ENCODE data around the gene STAC3.

Gene STAC3

DNA sequence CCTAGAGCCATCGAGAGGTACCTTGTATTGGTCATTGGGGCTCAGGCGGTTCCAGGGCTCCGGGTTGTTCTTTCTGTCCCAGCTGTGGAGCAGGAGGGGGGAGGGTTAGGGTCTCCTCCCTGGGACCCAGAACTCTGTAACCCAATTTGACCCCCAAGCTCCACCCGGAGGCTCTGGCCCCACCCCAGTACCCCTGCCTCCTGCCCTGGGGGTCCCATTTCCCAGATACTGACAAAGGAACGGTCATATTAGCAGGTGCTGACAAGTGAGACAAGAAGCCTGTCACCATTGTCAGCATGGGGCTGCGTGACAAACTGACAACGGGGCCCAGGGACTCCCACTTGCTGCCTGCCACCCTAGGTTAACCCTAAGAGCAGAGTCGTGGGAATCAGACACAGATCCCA is 15.3 kb downstream of the STAC3 start:
- DNase-seq = no peak

DNA sequence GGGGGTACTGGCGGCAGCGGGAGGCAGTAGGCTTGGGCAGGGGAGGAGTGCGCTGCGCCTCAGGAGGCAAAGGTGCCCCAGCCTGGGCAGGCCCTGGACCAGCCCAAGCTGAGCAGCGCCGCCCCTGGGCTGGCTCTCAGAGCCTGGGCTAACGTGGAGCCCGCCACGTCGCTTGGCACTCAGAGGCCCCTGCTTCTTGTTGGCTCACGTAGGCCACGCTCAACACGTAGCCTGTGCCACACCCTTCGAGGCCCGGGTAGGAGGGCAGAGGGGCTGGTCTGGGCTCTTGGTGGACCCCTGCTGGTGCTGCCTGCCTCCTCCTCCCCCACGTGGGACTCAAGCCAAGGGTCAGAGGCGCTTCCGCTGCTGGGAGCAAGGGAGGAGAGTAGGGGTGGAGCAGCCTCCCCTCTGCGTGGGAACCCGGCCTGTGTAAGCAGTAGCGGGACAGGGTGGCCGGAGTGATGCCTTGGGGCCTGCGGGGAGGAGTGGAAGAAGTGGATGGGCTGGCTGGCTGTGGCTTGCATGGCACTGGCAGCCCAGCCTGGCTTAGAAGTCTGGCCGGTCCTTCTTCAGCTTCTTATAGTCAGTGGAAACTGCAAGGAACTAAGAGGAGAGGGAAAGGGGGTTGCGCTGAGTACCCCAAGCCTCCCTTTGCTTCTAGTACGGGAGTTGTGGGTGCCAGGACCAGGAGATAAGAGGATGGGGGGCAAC is 15.8 kb downstream of the STAC3 start:
- peak; percentile 65 for DNase-seq

DNA sequence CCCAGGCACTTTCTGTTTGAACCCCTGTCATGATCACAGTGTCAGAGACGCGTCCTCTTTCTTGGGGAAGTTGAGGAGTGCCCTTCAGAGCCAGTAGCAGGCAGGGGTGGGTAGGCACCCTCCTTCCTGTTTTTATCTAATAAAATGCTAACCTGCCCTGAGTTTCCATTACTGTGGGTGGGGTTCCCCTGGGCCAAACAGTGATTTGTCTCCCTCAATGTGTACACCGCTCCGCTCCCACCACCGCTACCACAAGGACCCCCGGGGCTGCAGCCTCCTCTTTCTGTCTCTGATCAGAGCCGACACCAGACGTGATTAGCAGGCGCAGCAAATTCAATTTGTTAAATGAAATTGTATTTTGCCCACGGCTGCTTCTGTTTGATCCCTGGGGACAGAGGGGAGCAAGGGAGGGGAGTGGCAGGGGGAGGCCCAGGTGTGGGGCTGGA is 16.4 kb downstream of the STAC3 start:
- no peak for DNase-seq

DNA sequence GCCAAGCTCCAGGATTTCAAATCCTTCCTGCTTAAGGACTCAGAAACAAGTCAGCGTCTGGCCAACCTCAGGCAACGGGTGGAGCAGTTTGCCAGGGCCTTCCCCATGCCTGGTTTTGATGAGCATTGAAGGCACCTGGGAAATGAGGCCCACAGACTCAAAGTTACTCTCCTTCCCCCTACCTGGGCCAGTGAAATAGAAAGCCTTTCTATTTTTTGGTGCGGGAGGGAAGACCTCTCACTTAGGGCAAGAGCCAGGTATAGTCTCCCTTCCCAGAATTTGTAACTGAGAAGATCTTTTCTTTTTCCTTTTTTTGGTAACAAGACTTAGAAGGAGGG is 16.8 kb downstream of the STAC3 start:
- DNase-seq = no peak

DNA sequence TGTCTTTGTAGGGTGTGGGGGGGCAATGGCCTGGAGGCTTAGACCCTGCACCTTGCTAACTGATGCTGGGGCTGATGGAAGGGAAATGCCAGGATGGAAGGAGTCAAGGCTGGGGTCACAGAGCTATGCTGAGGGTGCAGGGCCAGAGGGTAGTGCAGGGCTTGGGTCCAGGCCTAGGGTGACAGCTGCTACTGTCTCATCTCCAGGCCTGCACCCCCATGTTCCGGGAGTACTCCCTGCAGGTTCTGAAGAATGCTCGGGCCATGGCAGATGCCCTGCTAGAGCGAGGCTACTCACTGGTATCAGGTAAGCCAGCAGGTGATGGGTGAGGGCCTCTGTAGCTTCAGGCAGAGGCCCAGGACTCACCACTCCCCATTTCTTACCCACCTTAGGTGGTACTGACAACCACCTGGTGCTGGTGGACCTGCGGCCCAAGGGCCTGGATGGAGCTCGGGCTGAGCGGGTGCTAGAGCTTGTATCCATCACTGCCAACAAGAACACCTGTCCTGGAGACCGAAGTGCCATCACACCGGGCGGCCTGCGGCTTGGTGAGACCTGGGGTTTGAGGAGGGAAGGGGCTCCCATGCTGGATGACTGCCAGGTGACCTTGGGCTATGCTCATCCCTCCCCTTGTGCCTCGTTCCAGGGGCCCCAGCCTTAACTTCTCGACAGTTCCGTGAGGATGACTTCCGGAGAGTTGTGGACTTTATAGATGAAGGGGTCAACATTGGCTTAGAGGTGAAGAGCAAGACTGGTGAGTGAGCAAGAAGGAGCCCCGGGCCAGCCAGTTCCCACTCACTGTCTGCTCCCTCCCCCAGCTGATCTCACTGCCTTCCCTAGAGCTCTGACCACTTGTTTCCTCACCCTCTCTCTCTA is 17.4 kb downstream of the STAC3 start:
- no peak for DNase-seq

DNA sequence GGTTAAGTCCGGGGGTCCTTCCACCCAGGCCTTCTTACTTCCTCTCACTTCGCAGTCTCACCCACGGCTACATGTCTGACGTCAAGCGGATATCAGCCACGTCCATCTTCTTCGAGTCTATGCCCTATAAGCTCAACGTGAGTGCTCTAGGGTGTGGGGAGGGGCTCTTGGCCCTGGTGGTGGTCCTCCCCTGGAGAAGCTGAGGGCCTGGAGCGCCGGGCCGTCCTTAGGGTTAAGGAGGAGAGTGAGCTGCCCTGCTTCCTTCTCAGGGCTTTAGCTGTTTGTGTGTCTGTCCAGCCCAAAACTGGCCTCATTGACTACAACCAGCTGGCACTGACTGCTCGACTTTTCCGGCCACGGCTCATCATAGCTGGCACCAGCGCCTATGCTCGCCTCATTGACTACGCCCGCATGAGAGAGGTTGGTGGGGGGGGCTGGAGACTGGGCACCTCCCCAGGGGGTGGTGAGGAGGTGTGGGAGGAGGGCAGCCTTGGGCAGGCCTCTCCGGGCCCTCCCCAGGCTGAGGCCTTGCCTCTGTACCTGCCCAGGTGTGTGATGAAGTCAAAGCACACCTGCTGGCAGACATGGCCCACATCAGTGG is 18.7 kb downstream of the STAC3 start:
- DNase-seq = no peak

DNA sequence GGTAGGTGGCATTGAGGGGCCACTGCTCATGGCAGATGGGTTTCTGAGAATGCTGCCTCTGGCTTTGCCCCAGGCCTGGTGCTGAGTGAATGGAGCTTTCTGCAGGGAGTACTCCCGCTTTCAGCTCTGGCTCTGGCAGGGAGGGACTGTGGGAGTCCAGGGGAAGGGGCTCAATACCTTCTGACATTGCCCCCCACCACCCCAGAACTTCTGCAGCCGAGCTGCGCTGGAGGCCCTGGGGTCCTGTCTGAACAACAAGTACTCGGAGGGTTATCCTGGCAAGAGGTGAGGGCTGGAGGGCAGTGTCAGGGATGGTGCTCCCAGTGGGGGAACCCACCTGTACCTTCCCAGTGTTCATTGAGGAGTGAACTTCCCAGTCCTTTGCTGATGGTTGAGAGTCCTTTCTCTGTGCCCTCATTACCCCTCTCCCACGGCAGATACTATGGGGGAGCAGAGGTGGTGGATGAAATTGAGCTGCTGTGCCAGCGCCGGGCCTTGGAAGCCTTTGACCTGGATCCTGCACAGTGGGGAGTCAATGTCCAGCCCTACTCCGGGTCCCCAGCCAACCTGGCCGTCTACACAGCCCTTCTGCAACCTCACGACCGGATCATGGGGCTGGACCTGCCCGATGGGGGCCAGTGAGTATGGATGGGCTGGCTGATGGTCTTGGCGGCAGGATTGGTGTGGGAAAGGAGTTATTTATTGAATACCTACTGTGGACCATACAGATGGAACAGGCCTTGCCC is 19.5 kb downstream of the STAC3 start:
- no peak for DNase-seq

DNA sequence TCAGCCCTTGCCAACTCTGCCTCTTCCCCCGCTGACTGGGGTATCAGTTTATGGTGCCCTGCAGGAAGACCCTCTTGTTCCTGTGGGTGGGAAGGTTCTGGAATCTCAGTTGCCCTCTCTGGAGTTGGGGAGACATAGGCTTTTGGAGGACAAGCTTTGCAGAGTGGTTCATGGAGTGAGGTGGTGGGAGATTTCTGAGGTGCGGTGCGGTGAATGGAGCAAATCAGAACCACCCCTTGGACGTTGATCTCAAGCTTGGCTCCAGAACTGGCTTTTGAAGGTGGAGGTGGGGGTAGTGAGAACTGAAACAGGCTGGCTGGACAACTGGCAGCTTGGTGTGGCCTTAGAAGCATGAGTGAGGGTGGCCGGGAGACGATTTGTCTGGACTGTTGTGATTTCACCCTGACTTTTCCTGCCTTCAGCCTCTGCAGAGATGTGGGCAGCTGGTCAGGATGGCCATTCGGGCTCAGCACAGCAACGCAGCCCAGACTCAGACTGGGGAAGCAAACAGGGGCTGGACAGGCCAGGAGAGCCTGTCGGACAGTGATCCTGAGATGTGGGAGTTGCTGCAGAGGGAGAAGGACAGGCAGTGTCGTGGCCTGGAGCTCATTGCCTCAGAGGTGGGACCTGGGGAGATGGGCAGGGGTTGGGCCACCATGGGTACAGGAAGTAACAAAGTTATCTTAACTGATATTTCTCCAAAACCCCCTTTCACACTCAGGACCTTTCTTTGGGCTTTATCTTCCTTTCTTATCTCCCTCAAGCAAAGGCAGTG is 20.4 kb downstream of the STAC3 start:
- DNase-seq = no peak

DNA sequence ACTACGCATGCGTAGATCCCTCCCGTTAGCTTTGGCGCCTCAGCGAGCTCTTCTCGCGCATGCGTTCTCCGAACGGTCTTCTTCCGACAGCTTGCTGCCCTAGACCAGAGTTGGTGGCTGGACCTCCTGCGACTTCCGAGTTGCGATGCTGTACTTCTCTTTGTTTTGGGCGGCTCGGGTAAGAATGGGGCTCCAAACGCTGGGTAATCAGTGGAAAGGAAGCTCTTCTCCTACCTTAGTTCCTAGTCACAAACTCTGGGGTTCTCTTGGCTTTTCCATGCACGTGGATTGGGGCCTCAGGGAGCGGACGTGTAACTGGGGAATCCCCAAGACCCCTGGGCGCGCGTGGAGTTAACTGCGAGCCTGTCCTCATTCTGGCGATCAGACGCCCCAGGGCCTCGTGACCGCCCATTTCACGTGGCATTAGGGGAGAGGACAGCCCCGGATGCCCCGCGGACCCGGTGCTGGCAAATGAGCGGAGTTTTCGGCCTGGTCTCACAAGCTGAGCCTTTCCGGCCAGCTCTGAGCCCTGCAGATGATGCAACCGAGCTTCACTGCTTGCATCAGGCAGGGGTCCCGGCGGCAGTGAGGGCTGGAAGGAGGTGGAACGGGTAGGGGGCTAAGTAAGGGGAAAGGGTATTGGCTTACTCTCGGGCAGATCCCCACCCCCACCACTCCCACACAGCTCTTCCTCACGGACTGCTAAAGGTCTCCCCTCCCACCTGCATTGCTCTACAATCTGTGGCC is 21.2 kb downstream of the STAC3 start, which contains the start of gene SHMT2:
Gene SHMT2, plus strand, starts transcription at position 78 of the 747 bp plus-strand sequence. Its CDS starts 68 bp downstream, at position 146.
- DNase-seq = peak; percentile 85

DNA sequence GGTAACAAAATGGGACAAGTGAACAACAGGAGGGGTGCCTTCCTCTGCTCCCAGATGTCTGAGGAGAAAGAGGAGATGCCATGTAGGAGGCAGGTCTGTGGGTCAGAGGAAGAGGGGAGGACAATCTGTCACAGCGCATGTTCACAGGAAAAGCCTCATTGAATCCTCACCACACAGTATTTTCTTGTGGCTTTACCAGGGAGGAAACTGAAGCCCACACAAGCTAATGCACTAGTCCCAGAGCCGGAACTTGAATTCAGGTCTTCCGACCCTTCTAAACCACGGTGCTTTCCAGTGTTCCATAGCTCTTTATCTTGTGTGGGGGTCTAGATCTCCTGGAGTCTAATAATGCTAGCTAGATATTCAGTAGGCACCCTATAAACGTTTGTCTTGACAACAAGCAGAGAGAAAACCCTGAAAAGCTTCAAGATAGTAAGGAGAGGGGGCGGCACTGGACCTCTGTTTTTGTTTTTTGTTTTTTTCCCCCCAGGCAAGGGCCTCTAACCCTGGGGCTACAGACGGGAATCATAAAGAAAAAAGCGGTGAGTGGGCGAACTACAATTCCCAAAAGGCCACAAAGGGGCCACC is 21.8 kb downstream of the STAC3 start:
- no peak for DNase-seq

DNA sequence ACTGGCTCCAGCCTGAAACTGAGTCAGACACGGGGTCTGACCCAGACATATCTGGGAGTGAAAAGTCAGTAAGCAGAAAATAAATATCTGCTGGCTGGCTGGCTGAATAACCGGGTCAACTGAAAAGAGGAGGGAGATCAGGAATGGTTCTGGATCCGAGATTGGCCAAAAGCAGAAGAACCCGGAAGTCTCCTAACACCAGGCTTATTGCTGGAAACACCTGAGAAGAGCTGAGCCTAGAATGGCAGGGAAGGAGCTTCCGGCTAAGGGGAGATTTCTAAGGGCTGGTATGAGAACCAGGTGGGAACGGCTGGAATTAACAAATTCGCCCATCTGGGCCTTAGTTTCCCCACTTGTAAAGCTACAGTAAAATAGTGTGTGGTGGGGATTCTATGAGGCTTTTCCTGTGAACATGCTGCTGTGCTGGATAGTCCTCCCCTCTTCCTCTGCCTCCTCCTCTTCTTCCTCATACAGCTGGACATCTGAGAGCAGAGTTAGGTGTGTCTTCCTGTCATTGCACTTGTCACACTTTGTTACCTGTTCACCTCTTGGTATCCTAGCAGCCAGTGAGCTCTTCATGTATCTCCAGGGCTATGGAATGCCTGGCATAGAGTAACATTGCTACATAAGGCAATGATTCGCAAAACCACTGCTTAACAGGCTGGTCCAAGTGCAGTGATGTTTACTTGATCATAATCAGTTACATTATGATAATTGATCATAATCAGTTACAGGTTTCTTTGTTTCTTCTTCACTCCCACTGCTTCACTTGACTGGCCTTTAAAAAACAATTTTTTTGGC is 23.5 kb downstream of the STAC3 start:
- no peak for DNase-seq

DNA sequence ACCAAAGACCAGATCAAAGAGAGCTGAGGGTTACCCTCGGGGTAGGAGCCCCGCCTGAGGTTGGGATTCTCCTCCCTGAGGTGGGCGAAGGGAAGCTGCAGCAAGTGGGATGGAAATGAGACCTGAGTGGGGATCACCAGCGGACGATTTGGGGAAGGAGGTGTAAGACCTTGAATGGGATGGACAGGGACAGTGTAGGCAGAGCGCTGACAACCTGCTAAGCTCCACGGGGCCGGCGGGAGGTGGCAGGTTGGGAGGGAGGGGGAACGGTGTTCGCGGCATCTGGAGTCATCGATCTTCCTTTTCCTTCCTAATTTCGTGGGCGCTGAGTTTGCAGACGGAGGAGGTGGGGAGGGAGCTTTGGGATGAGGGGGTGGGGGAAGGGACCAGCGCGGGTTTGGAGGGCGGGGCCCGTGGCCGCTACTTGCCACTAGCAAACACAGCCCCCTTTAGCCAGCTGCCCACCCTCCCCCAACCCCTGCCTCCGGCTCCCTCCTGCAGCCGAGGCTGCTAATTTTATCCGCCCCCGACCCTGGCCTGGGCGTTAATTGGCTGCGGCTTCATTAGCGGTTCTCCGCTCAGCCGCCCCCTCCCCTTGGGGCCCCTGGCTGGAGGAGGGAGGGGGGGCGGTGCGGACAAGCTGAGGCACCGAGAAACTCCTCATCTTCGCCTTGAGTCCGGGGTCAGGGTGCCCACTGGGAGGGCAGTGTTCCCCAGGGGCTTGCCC is 24.2 kb downstream of the STAC3 start:
- no peak for DNase-seq

DNA sequence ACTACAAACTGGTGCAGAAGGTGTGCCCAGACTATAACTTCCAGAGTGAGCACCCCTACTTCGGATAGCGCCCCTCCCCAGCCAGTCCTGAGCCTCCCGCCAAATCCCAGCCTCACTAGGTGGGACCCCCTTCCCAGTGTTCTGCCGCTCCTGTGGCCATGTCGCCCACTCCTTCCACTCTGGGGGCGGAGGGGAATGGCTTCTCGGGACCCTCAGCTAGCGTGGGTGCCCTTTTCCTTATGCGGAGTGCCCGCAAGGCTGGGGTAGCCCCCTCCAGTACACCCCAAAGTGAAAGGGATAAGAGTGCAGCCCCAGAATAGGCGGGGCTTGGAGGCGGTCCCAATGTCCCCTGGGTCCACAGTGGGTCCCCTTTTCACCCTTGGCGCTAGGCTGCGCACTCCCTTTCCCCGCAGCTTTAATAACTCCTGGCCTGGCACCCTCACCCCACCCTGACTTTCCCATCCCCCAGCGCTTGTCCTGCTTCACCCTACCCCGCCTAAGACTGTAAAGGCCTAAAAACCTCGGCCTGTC is 25.2 kb downstream of the STAC3 start:
- DNase-seq = peak; percentile 46

DNA sequence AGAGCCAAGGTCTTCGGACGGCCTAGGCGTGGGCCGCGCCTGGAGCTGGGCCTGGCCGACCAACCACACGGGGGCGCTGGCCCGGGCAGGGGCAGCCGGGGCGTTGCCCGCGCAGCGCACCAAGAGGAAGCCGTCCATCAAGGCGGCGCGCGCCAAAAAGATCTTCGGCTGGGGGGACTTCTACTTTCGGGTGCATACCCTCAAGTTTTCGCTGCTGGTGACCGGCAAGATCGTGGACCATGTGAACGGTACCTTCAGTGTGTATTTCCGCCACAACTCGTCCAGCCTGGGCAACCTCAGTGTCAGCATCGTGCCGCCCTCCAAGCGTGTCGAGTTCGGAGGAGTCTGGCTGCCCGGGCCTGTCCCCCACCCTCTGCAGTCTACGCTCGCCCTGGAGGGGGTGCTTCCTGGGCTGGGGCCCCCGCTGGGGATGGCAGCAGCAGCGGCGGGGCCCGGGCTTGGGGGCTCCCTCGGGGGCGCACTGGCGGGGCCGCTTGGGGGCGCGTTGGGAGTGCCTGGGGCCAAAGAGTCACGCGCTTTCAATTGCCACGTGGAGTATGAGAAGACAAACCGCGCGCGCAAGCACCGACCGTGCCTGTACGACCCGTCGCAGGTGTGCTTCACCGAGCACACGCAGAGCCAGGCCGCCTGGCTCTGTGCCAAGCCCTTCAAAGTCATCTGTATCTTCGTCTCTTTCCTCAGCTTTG is 25.9 kb downstream of the STAC3 start:
- peak; percentile 54 for DNase-seq

DNA sequence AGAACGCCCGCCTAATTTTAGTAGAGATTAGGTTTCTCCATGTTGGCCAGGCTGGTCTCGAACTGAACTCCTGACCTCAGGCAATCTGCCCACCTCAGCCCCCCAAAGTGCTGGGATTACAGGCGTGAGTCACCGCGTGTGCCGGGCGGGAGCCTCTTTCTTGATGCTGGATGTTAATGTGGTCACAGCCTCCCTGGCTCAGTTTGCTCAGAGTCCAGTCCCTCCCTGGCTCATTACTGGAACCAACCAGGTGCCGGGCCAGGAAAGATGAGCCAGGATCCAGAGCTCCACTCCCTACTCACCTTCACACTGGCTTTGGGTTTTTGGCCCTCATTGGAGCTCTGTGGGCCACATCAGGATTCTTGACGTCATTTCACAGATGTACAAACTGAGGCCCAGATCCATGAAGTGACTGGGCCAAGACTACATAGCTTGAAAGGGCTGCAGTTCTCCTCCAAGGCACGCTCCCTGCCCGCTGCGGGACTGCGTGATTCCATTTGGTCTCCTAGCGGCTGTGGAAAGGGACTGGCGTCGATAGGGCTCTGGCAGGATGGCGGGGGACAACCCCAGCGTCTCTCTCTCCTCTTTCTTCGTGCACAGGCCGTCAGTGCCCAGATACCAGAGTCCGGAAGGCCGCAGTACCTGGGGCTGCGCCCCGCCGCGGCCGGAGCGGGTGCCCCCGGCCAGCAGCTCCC is 26.6 kb downstream of the STAC3 start:
- peak; percentile 48 for DNase-seq

DNA sequence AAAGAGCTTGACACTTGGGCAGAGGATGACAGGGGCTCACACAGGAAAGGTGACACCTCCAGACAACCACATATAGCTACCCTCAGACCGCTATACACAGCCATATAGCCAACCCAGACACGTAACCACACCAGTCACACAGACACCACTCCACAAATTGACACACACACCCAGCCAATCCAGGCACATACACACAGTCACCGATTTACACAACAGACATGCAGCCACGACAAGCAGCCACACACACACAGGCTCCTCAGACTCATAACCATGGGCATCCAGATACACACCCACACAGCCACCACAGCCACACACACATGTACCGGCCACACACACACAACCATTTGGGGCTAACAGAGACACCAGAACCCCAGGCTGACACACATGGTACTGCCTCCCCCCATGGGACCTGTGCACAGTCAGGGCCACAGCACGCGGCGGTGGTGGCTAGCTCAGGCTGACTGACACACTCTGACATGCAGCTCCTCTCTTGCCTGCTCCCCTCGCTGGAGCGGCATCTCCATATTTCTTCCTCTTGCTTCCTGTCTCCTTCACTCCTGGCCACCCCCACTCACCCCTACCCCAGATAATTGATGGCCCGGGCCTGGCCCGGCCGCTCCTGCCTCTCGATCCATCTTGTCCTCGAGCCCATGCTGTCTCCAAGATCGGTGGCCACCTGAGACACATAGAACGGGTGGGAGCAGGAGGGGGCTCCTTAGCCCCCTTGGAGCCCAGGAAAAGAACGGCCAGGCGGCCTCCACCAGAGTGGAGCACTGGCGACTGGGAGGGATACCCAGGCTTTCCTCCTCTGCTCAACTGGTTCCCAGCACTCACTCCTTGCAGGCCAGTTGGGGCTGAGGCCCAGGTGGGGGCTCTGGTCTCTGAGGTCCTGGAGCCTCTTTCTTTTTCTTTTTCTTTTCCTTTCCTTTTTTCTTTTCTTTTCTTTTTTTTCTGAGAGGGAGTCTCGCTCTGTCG is 27.5 kb downstream of the STAC3 start:
- DNase-seq = peak; percentile 58

All from right kidney (tissue), 1 donor.